ENCODE data around the gene IPCEF1.
"Not testable (repeated sequence)": the region's sequence is repeated elsewhere in the genome, so short reads cannot be mapped to it uniquely, and the experiment has no call there.

The IPCEF1 gene

GRCh38 chr6:154245506-154245905 lies 111.1 kb downstream of the IPCEF1 start:
- no peak for DNase-seq (ENCODE audit: low read depth)
- no peak overlapping the region for H3K4me3 ChIP-seq (ENCODE audit: low read depth, low read length)
- TF ChIP-seq, protein P1, sequence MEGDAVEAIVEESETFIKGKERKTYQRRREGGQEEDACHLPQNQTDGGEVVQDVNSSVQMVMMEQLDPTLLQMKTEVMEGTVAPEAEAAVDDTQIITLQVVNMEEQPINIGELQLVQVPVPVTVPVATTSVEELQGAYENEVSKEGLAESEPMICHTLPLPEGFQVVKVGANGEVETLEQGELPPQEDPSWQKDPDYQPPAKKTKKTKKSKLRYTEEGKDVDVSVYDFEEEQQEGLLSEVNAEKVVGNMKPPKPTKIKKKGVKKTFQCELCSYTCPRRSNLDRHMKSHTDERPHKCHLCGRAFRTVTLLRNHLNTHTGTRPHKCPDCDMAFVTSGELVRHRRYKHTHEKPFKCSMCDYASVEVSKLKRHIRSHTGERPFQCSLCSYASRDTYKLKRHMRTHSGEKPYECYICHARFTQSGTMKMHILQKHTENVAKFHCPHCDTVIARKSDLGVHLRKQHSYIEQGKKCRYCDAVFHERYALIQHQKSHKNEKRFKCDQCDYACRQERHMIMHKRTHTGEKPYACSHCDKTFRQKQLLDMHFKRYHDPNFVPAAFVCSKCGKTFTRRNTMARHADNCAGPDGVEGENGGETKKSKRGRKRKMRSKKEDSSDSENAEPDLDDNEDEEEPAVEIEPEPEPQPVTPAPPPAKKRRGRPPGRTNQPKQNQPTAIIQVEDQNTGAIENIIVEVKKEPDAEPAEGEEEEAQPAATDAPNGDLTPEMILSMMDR (IDR thresholded peaks at IDR 0.05; ENCODE audit: control insufficient read depth, extremely low read depth, insufficient read depth) = no peak

DNA sequence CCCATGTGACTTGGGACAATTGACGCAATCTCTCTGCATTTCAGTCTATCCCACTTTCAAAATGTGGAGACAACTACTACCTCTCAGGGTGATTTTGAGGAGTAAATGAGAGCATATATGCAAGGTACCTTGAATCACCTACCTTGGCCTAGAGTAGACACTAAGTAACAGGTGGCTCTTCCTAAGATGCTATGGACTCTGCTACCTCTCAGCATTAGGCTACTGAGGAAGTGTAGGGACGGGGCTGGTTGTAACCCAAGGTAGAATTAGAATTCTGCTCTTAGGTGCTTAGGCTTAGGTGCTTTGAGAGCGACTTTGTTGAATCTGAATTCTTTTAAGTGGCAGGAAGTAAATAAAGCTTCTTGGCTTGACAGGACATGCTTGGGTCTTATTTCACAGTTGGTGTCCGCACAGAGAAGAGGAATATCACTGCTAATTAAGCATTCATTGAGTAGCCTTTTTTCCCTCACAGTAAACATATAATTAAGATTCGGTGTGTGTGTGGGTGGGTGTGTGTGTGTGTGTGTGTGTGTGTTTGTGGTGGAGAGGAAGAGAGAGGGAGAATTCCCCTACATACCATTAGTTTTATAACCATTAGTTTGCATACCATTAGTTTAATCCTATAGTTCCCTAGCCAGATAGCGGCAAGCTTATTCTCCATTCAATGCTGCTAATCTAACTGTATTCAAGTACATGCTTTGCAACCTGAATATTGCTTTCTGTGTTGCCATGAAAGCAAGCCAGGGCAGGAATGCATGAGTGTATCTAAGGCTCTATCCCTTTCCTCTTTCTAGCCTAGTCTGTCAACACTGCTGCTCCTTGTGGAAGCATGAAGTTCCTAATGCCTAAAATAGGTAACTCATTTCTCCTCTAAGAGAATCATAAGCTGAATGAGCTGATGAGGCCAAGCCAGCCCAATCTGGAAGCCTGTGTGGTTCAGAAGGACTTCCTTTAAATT lies 112.5 kb downstream of the IPCEF1 start:
- H3K4me3 ChIP-seq (ENCODE audit: low read depth, low read length) = no peak overlapping the region
- DNase-seq (ENCODE audit: low read depth) = no peak
- TF ChIP-seq, protein P1 (IDR thresholded peaks at IDR 0.05; ENCODE audit: control insufficient read depth, extremely low read depth, insufficient read depth) = no peak

- TF ChIP-seq, protein P1 (IDR thresholded peaks at IDR 0.05; ENCODE audit: control insufficient read depth, extremely low read depth, insufficient read depth) = no peak
- no peak overlapping the region for H3K4me3 ChIP-seq (ENCODE audit: low read depth, low read length)
- DNase-seq (ENCODE audit: low read depth) = no peak
These were observed 113.8 kb downstream of the IPCEF1 start for GRCh38 chr6:154242617-154243357.

DNA sequence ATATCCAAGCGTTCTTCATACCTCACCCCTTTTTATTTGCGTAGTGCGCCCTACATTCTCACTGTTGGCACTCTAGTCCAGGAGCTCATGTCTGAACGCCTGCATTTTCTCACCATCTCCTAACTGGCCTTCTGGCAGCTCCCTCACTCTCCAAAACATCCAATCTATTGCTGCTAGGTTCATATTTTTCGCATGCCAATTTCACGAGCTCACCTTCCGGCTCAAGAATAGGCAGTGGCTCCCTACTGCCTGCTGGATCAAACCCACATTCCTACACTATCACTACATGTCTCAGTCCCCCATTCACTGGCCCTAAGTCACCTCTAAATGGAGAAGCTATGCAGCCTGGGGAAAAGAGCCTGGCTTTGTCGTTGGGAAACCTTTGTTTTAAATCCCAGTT lies 115.0 kb downstream of the IPCEF1 start:
- DNase-seq (ENCODE audit: low read depth) = no peak
- no peak overlapping the region for H3K4me3 ChIP-seq (ENCODE audit: low read depth, low read length)
- TF ChIP-seq, protein P1 (IDR thresholded peaks at IDR 0.05; ENCODE audit: control insufficient read depth, extremely low read depth, insufficient read depth) = no peak

GRCh38 chr6:154241061-154241460 lies 115.5 kb downstream of the IPCEF1 start:
- H3K4me3 ChIP-seq (ENCODE audit: low read depth, low read length); DNase-seq (ENCODE audit: low read depth): not testable (repeated sequence)

GRCh38 chr6:154239392-154239791 lies 117.2 kb downstream of the IPCEF1 start:
- no peak overlapping the region for H3K4me3 ChIP-seq (ENCODE audit: low read depth, low read length)
- TF ChIP-seq, protein P1 (IDR thresholded peaks at IDR 0.05; ENCODE audit: control insufficient read depth, extremely low read depth, insufficient read depth) = no peak
- DNase-seq (ENCODE audit: low read depth) = no peak

DNA sequence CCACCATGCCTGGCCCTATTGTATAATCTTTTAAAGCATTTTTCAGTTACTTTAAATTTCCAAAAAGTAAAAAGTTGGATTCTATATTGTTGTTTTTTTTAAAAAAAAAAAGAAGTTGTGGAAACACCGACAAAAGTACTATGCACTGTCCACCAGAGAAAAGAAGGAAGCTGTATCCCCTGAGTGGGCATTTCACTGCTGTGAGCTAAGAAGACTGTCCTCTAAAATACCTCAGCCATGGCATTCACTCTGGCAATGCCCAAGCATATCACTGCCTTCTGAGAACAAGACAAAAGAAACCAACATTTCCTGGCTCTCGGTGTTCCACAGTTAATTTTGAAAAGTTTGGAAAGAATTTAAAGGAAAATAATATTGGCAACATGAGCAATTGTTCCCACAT lies 117.8 kb downstream of the IPCEF1 start:
- no peak overlapping the region for H3K4me3 ChIP-seq (ENCODE audit: low read depth, low read length)
- no peak for DNase-seq (ENCODE audit: low read depth)
- TF ChIP-seq, protein P1 (IDR thresholded peaks at IDR 0.05; ENCODE audit: control insufficient read depth, extremely low read depth, insufficient read depth) = no peak
